ENCODE results near the gene GGA1. TPM values are rescaled to one million over a fixed set of nuclear protein-coding genes. Genes with fewer than 3 reads are reported as not detected.
A peak's percentile ranks its signal among the peaks of the same experiment; 100 is the strongest.

GGA1 gene
- total and polyA plus RNA-seq, 2 donors (not counting 1 experiment from before 2014, with no cell fraction given) = 137 to 154 TPM

DNA sequence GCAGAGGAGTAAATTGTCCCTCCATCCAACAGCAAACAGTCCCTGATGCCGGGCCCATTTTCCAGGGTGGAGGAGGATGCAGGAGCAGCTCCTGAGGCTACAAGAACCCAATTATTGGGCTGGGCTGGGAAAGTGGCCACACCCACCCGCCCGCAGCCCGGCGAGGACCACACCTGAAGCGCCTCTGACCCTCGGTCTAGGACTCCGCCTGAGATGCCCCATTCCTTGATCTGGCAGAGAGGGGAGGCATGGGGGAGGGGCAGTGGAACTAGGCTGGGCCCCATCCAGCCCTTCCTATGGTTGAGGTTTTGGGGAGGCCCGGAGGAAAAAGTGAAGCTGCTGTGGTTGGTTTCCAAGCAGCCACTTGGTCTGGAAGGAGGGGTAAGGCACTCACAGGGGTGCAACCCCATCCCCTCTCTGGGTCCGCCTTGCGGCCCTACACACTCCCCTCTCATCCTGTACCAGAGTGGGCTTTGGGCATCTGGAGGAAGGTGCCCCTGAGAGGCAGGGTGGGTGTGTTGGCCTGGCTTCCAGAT is 64.4 kb downstream of the GGA1 start:
- Histone ChIP-seq H3K4me2 (replicated peaks; ENCODE audit: low read depth, low read length, poor library complexity, severe bottlenecking) (peak overlapping the region; percentile 55), H3K4me1 (ENCODE audit: control insufficient read depth in 2 of 2, insufficient read depth in 2 of 2, low read length in 2 of 2) (peaks cover 34 to 54% of the 10 kb centered on the region in 2 donors), H3K36me3 (replicated peaks in 1 of 2; ENCODE audit: control extremely low read depth in 1 of 2, control insufficient read depth in 1 of 2, extremely low read depth in 1 of 2, insufficient read depth in 2 of 2, low read length in 1 of 2) (no peaks in the 10 kb centered on the region), H3K4me3 (ENCODE audit: control extremely low read depth in 1 of 5, extremely low read depth in 1 of 5, insufficient read depth in 1 of 5, low read depth in 2 of 5, low read length in 4 of 5) (no peak overlapping the region), H3K9me3 (ENCODE audit: control extremely low read depth in 1 of 3, control insufficient read depth in 2 of 3, insufficient read depth in 1 of 3, low read length in 2 of 3) (no peaks in the 10 kb centered on the region), H3K27me3 (replicated peaks in 1 of 4; ENCODE audit: control extremely low read depth in 1 of 4, control insufficient read depth in 3 of 4, insufficient read depth in 4 of 4, low read length in 3 of 4) (no peaks in the 10 kb centered on the region), H4K20me1 (ENCODE audit: control insufficient read depth, insufficient read depth, low read length, poor library complexity, severe bottlenecking) (no peaks in the 10 kb centered on the region), H2AFZ (ENCODE audit: insufficient read depth, low read depth, low read length, poor library complexity, severe bottlenecking) (no peak overlapping the region), H3K9ac (ENCODE audit: low read length) (no peak overlapping the region), H3K27ac (ENCODE audit: low read length in 2 of 2) (peak overlapping the region; percentile 36 to 51), H3K79me2 (ENCODE audit: control insufficient read depth, insufficient read depth, low read length) (peaks cover 22% of the 10 kb centered on the region)
- Mint-ChIP-seq H3K4me1 (peaks cover 47% of the 10 kb centered on the region), H3K27me3 (no peaks in the 10 kb centered on the region), H3K27ac (peak overlapping the region; percentile 87), H3K4me3 (peak overlapping the region; percentile 59), H3K9me3 (ENCODE audit: insufficient read depth) (no peaks in the 10 kb centered on the region)
- WGBS (ENCODE audit: insufficient coverage) = 28% methylated on average over 10 of the region's 11 CpGs
- no peak for TF ChIP-seq EZH2 (IDR thresholded peaks at IDR 0.05; ENCODE audit: borderline replicate concordance, insufficient read depth, low read depth, low read length, poor library complexity, severe bottlenecking)
- TF ChIP-seq, protein P1, sequence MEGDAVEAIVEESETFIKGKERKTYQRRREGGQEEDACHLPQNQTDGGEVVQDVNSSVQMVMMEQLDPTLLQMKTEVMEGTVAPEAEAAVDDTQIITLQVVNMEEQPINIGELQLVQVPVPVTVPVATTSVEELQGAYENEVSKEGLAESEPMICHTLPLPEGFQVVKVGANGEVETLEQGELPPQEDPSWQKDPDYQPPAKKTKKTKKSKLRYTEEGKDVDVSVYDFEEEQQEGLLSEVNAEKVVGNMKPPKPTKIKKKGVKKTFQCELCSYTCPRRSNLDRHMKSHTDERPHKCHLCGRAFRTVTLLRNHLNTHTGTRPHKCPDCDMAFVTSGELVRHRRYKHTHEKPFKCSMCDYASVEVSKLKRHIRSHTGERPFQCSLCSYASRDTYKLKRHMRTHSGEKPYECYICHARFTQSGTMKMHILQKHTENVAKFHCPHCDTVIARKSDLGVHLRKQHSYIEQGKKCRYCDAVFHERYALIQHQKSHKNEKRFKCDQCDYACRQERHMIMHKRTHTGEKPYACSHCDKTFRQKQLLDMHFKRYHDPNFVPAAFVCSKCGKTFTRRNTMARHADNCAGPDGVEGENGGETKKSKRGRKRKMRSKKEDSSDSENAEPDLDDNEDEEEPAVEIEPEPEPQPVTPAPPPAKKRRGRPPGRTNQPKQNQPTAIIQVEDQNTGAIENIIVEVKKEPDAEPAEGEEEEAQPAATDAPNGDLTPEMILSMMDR (IDR thresholded peaks at IDR 0.05) = no peak
- POLR2A ChIA-PET = interaction anchor here (0.5 to 1.2 kb wide), 3 partner anchors 10 to 30 kb away, joined by 4 to 9 read pairs (median 5); partner anchors contain the start of gene PDXP
- CTCF ChIA-PET = interaction anchor here (22.6 to 23.0 kb wide), 2 partner anchors 9 to 35 kb away, joined by 462 to 501 read pairs; partner anchors contain the start of genes LGALS1, NOL12 and SH3BP1
- intact Hi-C loops (cut with micrococcal nuclease) = no loop called here
- DNase-seq (no peak), ATAC-seq (ENCODE audit: low read depth) (no peak)

DNA sequence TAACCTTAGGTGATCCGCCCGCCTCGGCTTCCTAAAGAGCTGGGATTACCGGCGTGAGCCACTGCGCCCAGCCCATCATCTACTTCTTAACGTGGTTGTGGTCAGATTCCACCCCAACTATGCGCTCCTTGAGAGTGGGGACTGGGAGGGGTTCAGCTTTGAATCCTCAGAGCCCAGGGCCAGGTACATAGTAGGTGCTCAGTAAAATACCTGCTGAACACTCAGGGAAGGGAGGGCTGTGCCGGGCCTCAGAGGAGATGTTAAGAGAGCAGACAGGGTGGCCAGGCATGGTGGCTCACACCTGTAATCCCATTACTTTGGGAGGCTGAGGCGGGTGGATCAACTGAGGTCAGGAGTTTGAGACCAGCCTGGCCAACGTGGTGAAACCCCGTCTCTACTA is 65.6 kb downstream of the GGA1 start:
- peak overlapping the region; percentile 84 for H3K27ac Mint-ChIP-seq
- ATAC-seq (ENCODE audit: low read depth) = no peak
- Histone ChIP-seq H3K4me1 (ENCODE audit: control insufficient read depth in 2 of 2, insufficient read depth in 2 of 2, low read length in 2 of 2) (peaks cover 36 to 58% of the 10 kb centered on the region in 2 donors), H2AFZ (ENCODE audit: insufficient read depth, low read depth, low read length, poor library complexity, severe bottlenecking) (no peak overlapping the region), H3K9me3 (ENCODE audit: control extremely low read depth in 1 of 3, control insufficient read depth in 2 of 3, insufficient read depth in 1 of 3, low read length in 2 of 3) (no peaks in the 10 kb centered on the region), H3K4me2 (replicated peaks; ENCODE audit: low read depth, low read length, poor library complexity, severe bottlenecking) (no peak overlapping the region), H3K9ac (ENCODE audit: low read length) (no peak overlapping the region), H3K27me3 (replicated peaks in 1 of 4; ENCODE audit: control extremely low read depth in 1 of 4, control insufficient read depth in 3 of 4, insufficient read depth in 4 of 4, low read length in 3 of 4) (no peaks in the 10 kb centered on the region), H3K79me2 (ENCODE audit: control insufficient read depth, insufficient read depth, low read length) (peaks cover 25% of the 10 kb centered on the region), H3K27ac (ENCODE audit: low read length in 2 of 2) (peak overlapping the region in 1 of 2 donors; percentile 2), H4K20me1 (ENCODE audit: control insufficient read depth, insufficient read depth, low read length, poor library complexity, severe bottlenecking) (no peaks in the 10 kb centered on the region), H3K4me3 (ENCODE audit: control extremely low read depth in 1 of 5, extremely low read depth in 1 of 5, insufficient read depth in 1 of 5, low read depth in 2 of 5, low read length in 4 of 5) (no peak overlapping the region), H3K36me3 (replicated peaks in 1 of 2; ENCODE audit: control extremely low read depth in 1 of 2, control insufficient read depth in 1 of 2, extremely low read depth in 1 of 2, insufficient read depth in 2 of 2, low read length in 1 of 2) (no peaks in the 10 kb centered on the region)
- H3K27me3 Mint-ChIP-seq = no peaks in the 10 kb centered on the region
- POLR2A ChIA-PET = interaction anchor here (1.4 to 3.9 kb wide), 7 partner anchors 11 to 65 kb away, joined by 4 to 44 read pairs (median 13); partner anchors contain the start of genes GGA1 and PDXP
- WGBS (ENCODE audit: insufficient coverage) = 90% methylated on average over 2 of the region's 12 CpGs
- TF ChIP-seq, protein P1 (IDR thresholded peaks at IDR 0.05) = no peak
- no peak for TF ChIP-seq EZH2 (IDR thresholded peaks at IDR 0.05; ENCODE audit: borderline replicate concordance, insufficient read depth, low read depth, low read length, poor library complexity, severe bottlenecking)
- H3K4me1 Mint-ChIP-seq = peaks cover 49% of the 10 kb centered on the region
- no peaks in the 10 kb centered on the region for H3K9me3 Mint-ChIP-seq (ENCODE audit: insufficient read depth)
- H3K4me3 Mint-ChIP-seq = peak overlapping the region; percentile 59
- CTCF ChIA-PET = interaction anchor here (1.3 to 23.0 kb wide), 6 partner anchors 7 to 170 kb away, joined by 4 to 501 read pairs (median 324); partner anchors contain the start of genes ANKRD54, GGA1, LGALS1 and NOL12
- intact Hi-C loops (cut with micrococcal nuclease) = no loop called here
- DNase-seq = no peak

Measured in B cell (primary cell).